CD4-positive, alpha-beta T cell treated with Interferon alpha-2 for 1 hour (primary cell): ENCODE measurements around the gene RELCH.

Source experiments
- DNase-seq, 2 donors: peaks; one replicate each; pipeline ENCODE4 v3.0.0-alpha.2; 2020 to 2022

Gene RELCH

DNA sequence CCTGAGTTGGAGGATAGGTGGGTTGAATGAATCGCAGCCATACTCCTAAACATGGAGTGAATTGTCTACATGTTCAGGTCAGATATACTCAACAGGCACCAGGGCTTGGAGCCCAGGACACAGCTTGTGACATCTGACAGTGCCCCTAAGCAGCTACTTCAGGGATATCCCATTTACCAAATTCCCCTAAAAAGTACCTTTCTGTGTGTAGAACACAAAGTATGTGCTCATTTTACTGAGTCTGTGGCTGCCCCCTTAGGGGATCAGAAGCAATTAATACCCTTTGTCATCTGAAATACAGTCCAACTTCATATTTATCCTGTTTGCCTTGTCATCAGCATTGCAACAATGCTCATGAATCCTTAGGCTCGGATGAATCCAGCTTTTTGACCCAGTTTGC is 158.9 kb downstream of the RELCH start:
- DNase-seq: no peak

DNA sequence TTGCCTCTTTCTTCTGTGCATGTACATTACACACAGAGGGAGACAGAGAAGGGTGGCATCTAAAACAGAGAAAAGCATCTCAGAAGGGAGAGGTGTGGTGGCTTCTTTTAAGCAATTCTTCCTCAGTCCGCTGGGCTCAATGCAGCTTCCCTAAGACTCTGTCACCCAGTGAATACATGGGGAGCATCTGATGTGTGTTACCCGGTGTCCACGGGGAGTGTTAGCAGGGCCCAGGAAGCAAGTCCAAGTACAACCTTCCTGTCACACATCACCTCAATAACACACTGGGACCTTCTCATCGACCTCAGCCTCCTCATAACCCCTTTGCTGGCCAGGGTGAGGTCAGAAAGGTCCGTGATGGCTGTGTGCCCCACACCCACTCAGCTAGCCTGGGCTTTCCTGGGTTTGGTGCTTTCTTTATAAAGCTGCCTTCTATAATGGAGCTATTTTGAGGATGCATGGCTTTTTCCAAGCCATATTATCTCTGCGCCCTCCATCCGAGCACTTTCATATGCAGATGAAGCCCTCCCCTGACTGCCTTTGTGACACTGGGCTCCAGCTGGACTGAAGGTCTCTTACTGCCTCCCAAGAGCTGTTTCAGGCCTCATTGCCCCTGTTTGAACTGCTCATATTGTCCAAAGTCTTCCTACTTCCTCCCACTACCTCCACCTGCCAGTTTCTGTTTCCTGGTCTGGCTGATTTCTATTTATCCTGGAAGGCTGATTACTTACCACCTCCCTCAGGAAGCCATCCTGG is 159.5 kb downstream of the RELCH start:
- DNase-seq: no peak

DNA sequence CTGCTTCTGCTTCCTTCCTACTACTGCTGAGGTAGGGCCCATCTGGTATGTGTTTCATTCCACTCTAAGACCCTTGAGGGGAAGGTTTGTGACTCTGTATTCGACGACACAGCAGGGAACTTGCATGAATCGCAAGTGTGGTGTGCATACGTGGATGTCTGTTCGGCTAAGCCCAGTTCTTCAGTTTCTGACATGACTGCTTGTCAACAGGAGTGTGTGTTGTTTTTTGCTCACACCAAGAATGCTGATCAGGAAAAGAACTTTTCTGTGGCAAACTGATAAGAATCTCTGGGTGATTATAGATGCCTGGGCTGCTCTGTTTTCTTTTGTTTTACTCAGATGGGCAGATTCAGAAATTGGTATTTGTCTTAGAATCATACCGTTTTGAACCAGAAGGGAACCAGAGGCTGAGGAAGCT is 160.0 kb downstream of the RELCH start:
- no peak for DNase-seq

DNA sequence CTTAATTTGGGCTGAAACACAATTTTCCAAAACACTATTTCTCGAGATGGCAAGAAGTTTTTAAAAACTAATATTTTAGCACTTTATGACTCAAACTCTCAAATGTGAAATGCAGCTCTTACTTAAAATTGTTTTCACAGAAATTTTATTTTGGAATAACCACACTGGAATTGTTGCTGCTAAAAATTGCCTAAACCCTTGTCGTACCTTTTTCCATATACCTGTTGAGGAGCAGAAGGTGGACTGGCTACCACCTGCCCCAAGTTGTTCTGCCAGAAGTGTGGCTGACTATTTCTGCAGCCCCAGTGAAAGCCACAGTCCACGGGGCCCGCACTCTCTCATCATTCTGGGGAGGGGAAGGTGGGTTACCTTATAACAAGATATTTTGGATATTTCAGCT is 161.4 kb downstream of the RELCH start:
- DNase-seq: no peak

DNA sequence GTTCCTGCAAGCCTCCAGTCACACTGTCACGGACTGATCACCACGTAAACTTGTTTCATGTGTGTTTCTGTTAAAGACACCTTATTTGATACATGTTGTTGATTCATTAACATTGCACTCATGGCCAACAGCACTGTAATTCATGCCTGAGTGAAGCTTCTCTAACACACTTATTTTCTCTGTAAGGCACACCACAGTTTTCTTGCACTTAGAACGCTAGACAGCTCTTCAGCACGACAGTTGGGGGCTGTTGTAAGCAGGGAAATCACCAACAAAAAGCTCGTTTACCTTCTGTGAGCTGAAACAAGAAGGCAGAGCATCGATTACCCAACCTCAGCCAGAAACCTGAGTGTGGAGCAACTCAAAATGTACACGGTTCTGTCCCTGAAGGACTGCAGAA is 166.1 kb downstream of the RELCH start:
- no peak for DNase-seq

DNA sequence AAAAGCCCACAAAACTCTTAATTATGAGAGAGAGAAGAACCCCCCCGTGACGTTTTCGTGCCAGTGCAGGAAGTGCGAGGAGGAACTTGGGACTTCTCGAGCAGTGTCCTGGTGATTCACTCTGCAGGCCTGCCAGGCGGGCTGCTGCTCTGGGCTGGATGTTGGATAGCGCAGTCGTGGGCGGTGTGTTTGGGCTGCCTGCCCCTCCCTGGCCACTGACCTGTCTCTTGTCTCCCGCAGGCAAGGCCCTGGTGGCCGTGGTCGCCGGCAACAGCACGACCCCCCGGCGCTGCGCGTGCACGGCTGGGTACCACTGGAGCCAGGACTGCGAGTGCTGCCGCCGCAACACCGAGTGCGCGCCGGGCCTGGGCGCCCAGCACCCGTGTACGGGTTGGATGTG is 167.1 kb downstream of the RELCH start:
- no peak for DNase-seq

DNA sequence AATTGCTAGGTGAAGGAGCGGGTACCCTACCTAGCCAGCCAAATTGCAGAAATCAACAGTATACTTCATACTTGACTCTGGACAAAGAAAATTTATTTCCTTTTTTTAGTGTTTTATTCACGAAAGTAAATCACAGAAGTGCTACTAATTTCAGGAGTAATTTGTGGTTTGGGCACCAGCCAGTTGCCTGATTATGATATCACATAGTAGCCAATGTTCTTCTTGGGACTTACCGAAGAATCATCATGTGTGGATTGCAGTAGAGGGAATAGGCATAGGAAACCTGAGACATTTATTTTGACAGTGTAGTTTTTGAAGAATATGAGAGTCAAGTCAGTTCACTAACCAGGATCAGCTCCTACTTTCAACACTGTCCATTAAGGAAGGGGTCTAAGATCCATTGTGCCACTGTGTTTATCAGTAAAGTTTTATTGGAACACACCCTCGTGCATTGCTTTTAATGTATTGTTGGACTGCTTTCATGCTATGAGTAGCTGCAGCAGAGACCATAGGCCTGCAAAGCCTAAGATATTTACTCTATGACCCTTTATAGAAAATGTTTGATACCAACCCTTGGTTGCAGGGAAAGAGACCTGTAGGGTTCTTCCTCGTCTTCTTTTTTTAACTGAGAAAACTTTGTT is 170.1 kb downstream of the RELCH start:
- DNase-seq: no peak
